DOHH2 (cell line): ENCODE results near the gene SNX19.

ENCODE experiments used
- EZH2phosphoT487 ChIP-seq: fragments of 200-600 bp; sonication (generic); IDR thresholded peaks from 2 replicates; pipeline ENCODE4 v1.6.1; 2017; ENCODE audit warnings: borderline replicate concordance, mild to moderate bottlenecking, antibody characterized with exemption, low read length, moderate library complexity, mixed read lengths
- TF ChIP-seq, protein P1 (sequence below): fragments of 200-600 bp; sonication (generic); IDR thresholded peaks from one replicate; pipeline ENCODE4 v1.5.1; 2014; ENCODE audit warnings: antibody characterized with exemption, mild to moderate bottlenecking, low read depth, low read length; ENCODE audit not compliant: poor library complexity, severe bottlenecking

DNA sequence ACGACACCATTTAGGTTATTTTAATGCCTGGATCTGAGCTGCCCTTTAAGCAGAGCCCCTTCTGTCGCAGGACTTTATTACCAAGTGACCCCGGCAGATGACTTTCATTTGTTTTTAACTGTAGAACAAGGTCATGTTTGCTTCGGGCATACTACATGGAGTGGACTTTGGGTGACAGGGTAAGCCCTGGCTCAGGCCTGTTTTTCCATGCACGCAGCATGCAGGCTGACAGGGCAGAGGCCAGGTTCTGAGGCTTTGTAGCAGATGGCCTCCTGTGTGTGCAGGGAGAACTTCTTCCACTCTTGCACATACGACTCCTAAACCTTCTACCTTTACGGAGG is 50.5 kb downstream of the SNX19 start:
- TF ChIP-seq, protein P1, sequence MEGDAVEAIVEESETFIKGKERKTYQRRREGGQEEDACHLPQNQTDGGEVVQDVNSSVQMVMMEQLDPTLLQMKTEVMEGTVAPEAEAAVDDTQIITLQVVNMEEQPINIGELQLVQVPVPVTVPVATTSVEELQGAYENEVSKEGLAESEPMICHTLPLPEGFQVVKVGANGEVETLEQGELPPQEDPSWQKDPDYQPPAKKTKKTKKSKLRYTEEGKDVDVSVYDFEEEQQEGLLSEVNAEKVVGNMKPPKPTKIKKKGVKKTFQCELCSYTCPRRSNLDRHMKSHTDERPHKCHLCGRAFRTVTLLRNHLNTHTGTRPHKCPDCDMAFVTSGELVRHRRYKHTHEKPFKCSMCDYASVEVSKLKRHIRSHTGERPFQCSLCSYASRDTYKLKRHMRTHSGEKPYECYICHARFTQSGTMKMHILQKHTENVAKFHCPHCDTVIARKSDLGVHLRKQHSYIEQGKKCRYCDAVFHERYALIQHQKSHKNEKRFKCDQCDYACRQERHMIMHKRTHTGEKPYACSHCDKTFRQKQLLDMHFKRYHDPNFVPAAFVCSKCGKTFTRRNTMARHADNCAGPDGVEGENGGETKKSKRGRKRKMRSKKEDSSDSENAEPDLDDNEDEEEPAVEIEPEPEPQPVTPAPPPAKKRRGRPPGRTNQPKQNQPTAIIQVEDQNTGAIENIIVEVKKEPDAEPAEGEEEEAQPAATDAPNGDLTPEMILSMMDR = no peak
- no peak for TF ChIP-seq EZH2phosphoT487
